HG02588 (cell line): ENCODE measurements around the gene UBAC2.

Experiments
- ATAC-seq: cut with Tn5 transposase; IDR thresholded peaks from one replicate; pipeline ENCODE4 v1.9.1; 2021; ENCODE audit warnings: mild to moderate bottlenecking, moderate library complexity; ENCODE audit not compliant: unreplicated experiment

The UBAC2 gene

GRCh38 chr13:99329477-99329876 is 128.8 kb downstream of the UBAC2 start:
- ATAC-seq, result no peak

- ATAC-seq, result no peak
These were observed 130.3 kb downstream of the UBAC2 start for GRCh38 chr13:99330942-99331341.

- ATAC-seq, result peak; percentile 90
These were observed 131.2 kb downstream of the UBAC2 start for GRCh38 chr13:99331881-99332293.

GRCh38 chr13:99332456-99332855 is 131.8 kb downstream of the UBAC2 start:
- ATAC-seq, result no peak

GRCh38 chr13:99334221-99334620 is 133.6 kb downstream of the UBAC2 start:
- ATAC-seq, result no peak

GRCh38 chr13:99335087-99335486 is 134.4 kb downstream of the UBAC2 start:
- ATAC-seq, result no peak

GRCh38 chr13:99335603-99336002 is 134.9 kb downstream of the UBAC2 start:
- no peak for ATAC-seq

GRCh38 chr13:99339230-99339721 is 138.6 kb downstream of the UBAC2 start:
- no peak for ATAC-seq

GRCh38 chr13:99339736-99340397 is 139.2 kb downstream of the UBAC2 start:
- no peak for ATAC-seq

GRCh38 chr13:99340638-99341037 is 140.0 kb downstream of the UBAC2 start:
- no peak for ATAC-seq

- ATAC-seq, result no peak
These were observed 141.5 kb downstream of the UBAC2 start for GRCh38 chr13:99341969-99342722.

GRCh38 chr13:99342723-99343315 is 142.2 kb downstream of the UBAC2 start:
- no peak for ATAC-seq

GRCh38 chr13:99344610-99345208 is 144.1 kb downstream of the UBAC2 start:
- no peak for ATAC-seq

GRCh38 chr13:99345345-99345744 is 144.7 kb downstream of the UBAC2 start:
- ATAC-seq, result no peak

GRCh38 chr13:99346335-99347042 is 145.8 kb downstream of the UBAC2 start:
- ATAC-seq, result no peak

GRCh38 chr13:99347335-99347878 is 146.8 kb downstream of the UBAC2 start:
- no peak for ATAC-seq

GRCh38 chr13:99347911-99348451 is 147.3 kb downstream of the UBAC2 start:
- no peak for ATAC-seq

GRCh38 chr13:99350191-99350590 is 149.5 kb downstream of the UBAC2 start:
- ATAC-seq, result no peak

- no peak for ATAC-seq
These were observed 151.1 kb downstream of the UBAC2 start for GRCh38 chr13:99351772-99352171.
